ENCODE measurements around the gene CDC16.
"Not testable (repeated sequence)": the region's sequence is repeated elsewhere in the genome, so short reads cannot be mapped to it uniquely, and the experiment has no call there.

CDC16 gene

GRCh38 chr13:114234645-114235421 is at the start of gene CDC16:
CDC16 (plus strand) TSS chr13:114234897; CDS start chr13:114235085, 188 bp downstream.
- peak; percentile 94 for DNase-seq

GRCh38 chr13:114185182-114185971 is 49.3 kb upstream of the CDC16 start:
- DNase-seq, result no peak

- no peak for DNase-seq
These were observed 39.8 kb upstream of the CDC16 start for GRCh38 chr13:114194853-114195252.

- no peak for DNase-seq
These were observed 38.1 kb upstream of the CDC16 start for GRCh38 chr13:114196629-114197028.

GRCh38 chr13:114198556-114198955 is 36.1 kb upstream of the CDC16 start:
- no peak for DNase-seq

- DNase-seq, result not testable (repeated sequence)
These were observed 35.2 kb upstream of the CDC16 start for GRCh38 chr13:114199526-114199925.

GRCh38 chr13:114199954-114200353 is 34.7 kb upstream of the CDC16 start:
- no peak for DNase-seq

GRCh38 chr13:114200399-114200911 is 34.2 kb upstream of the CDC16 start:
- no peak for DNase-seq

- DNase-seq, result no peak
These were observed 32.1 kb upstream of the CDC16 start for GRCh38 chr13:114202581-114202980.

GRCh38 chr13:114203536-114203935 is 31.2 kb upstream of the CDC16 start:
- no peak for DNase-seq

- no peak for DNase-seq
These were observed 29.8 kb upstream of the CDC16 start for GRCh38 chr13:114204894-114205293.

- no peak for DNase-seq
These were observed 26.6 kb upstream of the CDC16 start for GRCh38 chr13:114208134-114208533.

GRCh38 chr13:114211446-114212157 is 23.1 kb upstream of the CDC16 start:
- no peak for DNase-seq

- DNase-seq, result no peak
These were observed 22.6 kb upstream of the CDC16 start for GRCh38 chr13:114212158-114212495.

GRCh38 chr13:114213980-114214379 is 20.7 kb upstream of the CDC16 start:
- no peak for DNase-seq

GRCh38 chr13:114219392-114219791 is 15.3 kb upstream of the CDC16 start:
- DNase-seq, result no peak

- DNase-seq, result no peak
These were observed 12.2 kb upstream of the CDC16 start for GRCh38 chr13:114222461-114222968.

- no peak for DNase-seq
These were observed 10.5 kb upstream of the CDC16 start for GRCh38 chr13:114224201-114224600.

- DNase-seq, result no peak
These were observed 9.1 kb upstream of the CDC16 start for GRCh38 chr13:114225610-114226009.

- DNase-seq, result no peak
These were observed 8.6 kb upstream of the CDC16 start for GRCh38 chr13:114226088-114226487.

GRCh38 chr13:114226699-114227323 is 7.9 kb upstream of the CDC16 start:
- peak; percentile 83 for DNase-seq

GRCh38 chr13:114227528-114227927 is 7.2 kb upstream of the CDC16 start:
- DNase-seq, result no peak

GRCh38 chr13:114228176-114228575 is 6.5 kb upstream of the CDC16 start:
- DNase-seq, result no peak
